Measurements from ENCODE around the gene FAM177B.

DNA sequence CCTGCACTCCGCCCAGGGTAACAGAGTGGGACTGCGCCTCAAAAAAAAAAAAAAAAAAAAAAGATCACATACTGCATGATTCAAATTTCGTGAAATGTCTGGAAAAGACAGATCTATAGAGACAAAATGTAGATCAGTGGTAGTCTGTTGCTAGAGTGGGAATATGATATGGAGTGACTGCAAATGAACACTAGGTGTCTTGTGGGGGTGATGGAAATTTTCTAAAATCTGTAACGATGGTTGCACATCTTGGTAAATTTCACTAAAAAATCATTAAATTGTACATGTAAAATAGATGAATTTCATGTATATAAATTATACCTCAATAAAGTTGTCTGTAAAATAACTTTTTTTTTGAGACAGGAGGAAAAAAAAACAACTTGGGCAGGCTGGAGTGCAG lies 30.2 kb upstream of the FAM177B start:
- TF ChIP-seq EZH2 (IDR thresholded peaks at IDR 0.05; ENCODE audit: low read length, unreplicated experiment) (no peak), CTCF (conservative IDR thresholded peaks at IDR 0.05; ENCODE audit: low read depth, low read length) (peak; percentile 47; the same call in 1 of the 2 replicates), EZH2phosphoT487 (IDR thresholded peaks at IDR 0.05; ENCODE audit: borderline replicate concordance, low read length) (no peak)

All from PC-3 (cell line).